ENCODE data around the gene SAMMSON. TPM values are rescaled to one million over a fixed set of nuclear protein-coding genes. Genes with fewer than 3 reads are reported as not detected.

Gene SAMMSON
- polyA plus RNA-seq, 1 donor (not counting 4 experiments of a cell fraction or from before 2014, with no cell fraction given), result not detected

- H3K27ac ChIP-seq (ENCODE audit: control insufficient read depth, insufficient read depth, low read length), result no peak overlapping the region
- H3K36me3 ChIP-seq (ENCODE audit: control insufficient read depth in 2 of 2, extremely low read depth in 1 of 2, insufficient read depth in 2 of 2, low read length in 2 of 2), result no peaks in the 10 kb centered on the region
- no peak overlapping the region for H3K4me2 ChIP-seq (ENCODE audit: control insufficient read depth, extremely low read depth, insufficient read depth, low read depth, low read length)
- no peaks in the 10 kb centered on the region for H3K79me2 ChIP-seq (ENCODE audit: control insufficient read depth, insufficient read depth, low read length)
- FAIRE-seq (no peak), DNase-seq (ENCODE audit: low read depth, low spot score) (no peak)
- H3K9me3 ChIP-seq (ENCODE audit: control insufficient read depth, low read depth, low read length), result no peaks in the 10 kb centered on the region
- H3K27me3 ChIP-seq (ENCODE audit: control insufficient read depth, extremely low read depth, insufficient read depth, low read length), result no peaks in the 10 kb centered on the region
- H3K9me1 ChIP-seq (ENCODE audit: control insufficient read depth, extremely low read depth, insufficient read depth, low read length), result no peaks in the 10 kb centered on the region
- H3K9ac ChIP-seq (ENCODE audit: control insufficient read depth, extremely low read depth, insufficient read depth, low read length), result no peak overlapping the region
- TF ChIP-seq, protein P1, sequence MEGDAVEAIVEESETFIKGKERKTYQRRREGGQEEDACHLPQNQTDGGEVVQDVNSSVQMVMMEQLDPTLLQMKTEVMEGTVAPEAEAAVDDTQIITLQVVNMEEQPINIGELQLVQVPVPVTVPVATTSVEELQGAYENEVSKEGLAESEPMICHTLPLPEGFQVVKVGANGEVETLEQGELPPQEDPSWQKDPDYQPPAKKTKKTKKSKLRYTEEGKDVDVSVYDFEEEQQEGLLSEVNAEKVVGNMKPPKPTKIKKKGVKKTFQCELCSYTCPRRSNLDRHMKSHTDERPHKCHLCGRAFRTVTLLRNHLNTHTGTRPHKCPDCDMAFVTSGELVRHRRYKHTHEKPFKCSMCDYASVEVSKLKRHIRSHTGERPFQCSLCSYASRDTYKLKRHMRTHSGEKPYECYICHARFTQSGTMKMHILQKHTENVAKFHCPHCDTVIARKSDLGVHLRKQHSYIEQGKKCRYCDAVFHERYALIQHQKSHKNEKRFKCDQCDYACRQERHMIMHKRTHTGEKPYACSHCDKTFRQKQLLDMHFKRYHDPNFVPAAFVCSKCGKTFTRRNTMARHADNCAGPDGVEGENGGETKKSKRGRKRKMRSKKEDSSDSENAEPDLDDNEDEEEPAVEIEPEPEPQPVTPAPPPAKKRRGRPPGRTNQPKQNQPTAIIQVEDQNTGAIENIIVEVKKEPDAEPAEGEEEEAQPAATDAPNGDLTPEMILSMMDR (optimal IDR thresholded peaks at IDR 0.05 in 1 of 3, IDR thresholded peaks at IDR 0.05 in 1 of 3, conservative IDR thresholded peaks at IDR 0.05 in 1 of 3; ENCODE audit: extremely low read depth in 1 of 3, insufficient read depth in 2 of 3, low read length in 3 of 3), result no peak
- TF ChIP-seq EZH2 (IDR thresholded peaks at IDR 0.05; ENCODE audit: low read length), result no peak
- H2AFZ ChIP-seq (ENCODE audit: control insufficient read depth, low read length), result no peak overlapping the region
- no peaks in the 10 kb centered on the region for H4K20me1 ChIP-seq (ENCODE audit: control insufficient read depth, extremely low read depth, insufficient read depth, low read length)
- no peaks in the 10 kb centered on the region for H3K4me1 ChIP-seq (ENCODE audit: control insufficient read depth, extremely low read depth, insufficient read depth, low read length)
- dilution Hi-C loops (cut with MboI; ENCODE audit: extremely low pct_ligation_motif_present, low sequenced_read_pairs), result loop anchor here (25.0 kb wide), 1 partner anchor 272 kb away; no protein-coding TSS in a partner anchor
- H3K4me3 ChIP-seq (ENCODE audit: control insufficient read depth in 2 of 3, extremely low read depth in 1 of 3, insufficient read depth in 2 of 3, low read depth in 1 of 3, low read length in 3 of 3), result no peak overlapping the region
Measured at GRCh38 chr3:69959581-69959980, 40.0 kb upstream of the SAMMSON start.

DNA sequence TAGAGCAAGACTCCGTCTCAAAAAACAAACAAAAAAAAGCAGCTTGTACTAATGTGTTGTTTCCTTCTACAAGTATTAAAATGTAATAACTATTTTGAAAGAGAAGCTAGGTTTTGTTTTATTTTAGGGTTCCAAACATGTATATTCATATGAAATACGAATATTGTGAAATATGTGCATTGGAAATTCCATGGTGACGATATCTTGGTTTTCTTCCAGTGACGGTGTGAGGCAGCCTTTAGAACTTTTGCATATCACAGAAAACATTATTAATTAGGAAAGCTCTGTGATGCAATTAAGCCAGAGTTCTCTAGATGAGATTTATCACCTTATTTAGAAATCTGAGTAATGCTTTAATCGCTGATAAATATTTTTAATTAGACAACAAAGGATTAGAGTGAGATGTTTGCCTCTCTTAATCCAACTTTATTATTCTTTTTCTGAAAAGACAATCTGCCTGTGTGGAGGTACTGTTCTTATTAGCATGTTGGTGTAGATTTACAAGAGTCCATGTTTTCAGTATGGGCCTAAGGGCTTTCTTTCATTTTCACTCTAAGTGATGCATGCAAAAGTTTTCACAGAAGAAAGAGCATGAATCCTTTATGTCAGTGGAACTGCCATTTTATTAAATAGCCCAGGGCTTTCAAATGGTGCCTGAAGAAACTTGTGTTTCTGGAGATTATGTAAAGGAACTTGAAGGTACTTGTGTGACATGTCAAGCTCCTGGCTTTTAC lies 37.7 kb upstream of the SAMMSON start:
- Histone ChIP-seq H3K79me2 (ENCODE audit: control insufficient read depth, insufficient read depth, low read length) (no peaks in the 10 kb centered on the region), H4K20me1 (ENCODE audit: control insufficient read depth, extremely low read depth, insufficient read depth, low read length) (no peaks in the 10 kb centered on the region), H3K27me3 (ENCODE audit: control insufficient read depth, extremely low read depth, insufficient read depth, low read length) (no peaks in the 10 kb centered on the region), H3K27ac (ENCODE audit: control insufficient read depth, insufficient read depth, low read length) (no peak overlapping the region), H3K9me3 (ENCODE audit: control insufficient read depth, low read depth, low read length) (no peaks in the 10 kb centered on the region), H3K9ac (ENCODE audit: control insufficient read depth, extremely low read depth, insufficient read depth, low read length) (no peak overlapping the region), H3K4me3 (ENCODE audit: control insufficient read depth in 2 of 3, extremely low read depth in 1 of 3, insufficient read depth in 2 of 3, low read depth in 1 of 3, low read length in 3 of 3) (no peak overlapping the region), H2AFZ (ENCODE audit: control insufficient read depth, low read length) (no peak overlapping the region), H3K9me1 (ENCODE audit: control insufficient read depth, extremely low read depth, insufficient read depth, low read length) (no peaks in the 10 kb centered on the region), H3K4me1 (ENCODE audit: control insufficient read depth, extremely low read depth, insufficient read depth, low read length) (no peaks in the 10 kb centered on the region), H3K4me2 (ENCODE audit: control insufficient read depth, extremely low read depth, insufficient read depth, low read depth, low read length) (no peak overlapping the region), H3K36me3 (ENCODE audit: control insufficient read depth in 2 of 2, extremely low read depth in 1 of 2, insufficient read depth in 2 of 2, low read length in 2 of 2) (no peaks in the 10 kb centered on the region)
- FAIRE-seq (no peak), DNase-seq (ENCODE audit: low read depth, low spot score) (no peak)
- TF ChIP-seq, protein P1 (optimal IDR thresholded peaks at IDR 0.05 in 1 of 3, IDR thresholded peaks at IDR 0.05 in 1 of 3, conservative IDR thresholded peaks at IDR 0.05 in 1 of 3; ENCODE audit: extremely low read depth in 1 of 3, insufficient read depth in 2 of 3, low read length in 3 of 3), result no peak
- TF ChIP-seq EZH2 (IDR thresholded peaks at IDR 0.05; ENCODE audit: low read length), result no peak
- dilution Hi-C loops (cut with MboI; ENCODE audit: extremely low pct_ligation_motif_present, low sequenced_read_pairs), result loop anchor here (25.0 kb wide), 1 partner anchor 275 kb away; no protein-coding TSS in a partner anchor

Measured in keratinocyte (primary cell).